ENCODE data around the gene RPS6KA1.

Gene RPS6KA1

GRCh38 chr1:26533951-26534509 is 4.5 kb downstream of the RPS6KA1 start:
- DNase-seq = no peak

GRCh38 chr1:26535201-26535600 is 5.6 kb downstream of the RPS6KA1 start:
- no peak for DNase-seq

- no peak for DNase-seq
Measured at GRCh38 chr1:26536081-26536480, 6.5 kb downstream of the RPS6KA1 start.

GRCh38 chr1:26536521-26536920 is 7.0 kb downstream of the RPS6KA1 start:
- DNase-seq = no peak

- DNase-seq = no peak
Measured at GRCh38 chr1:26537951-26538352, 8.4 kb downstream of the RPS6KA1 start.

GRCh38 chr1:26538480-26539412 is 9.2 kb downstream of the RPS6KA1 start:
- no peak for DNase-seq

- DNase-seq = no peak
Measured at GRCh38 chr1:26539722-26540121, 10.2 kb downstream of the RPS6KA1 start.

- no peak for DNase-seq
Measured at GRCh38 chr1:26540351-26540750, 10.8 kb downstream of the RPS6KA1 start.

GRCh38 chr1:26541431-26541815 is 11.9 kb downstream of the RPS6KA1 start:
- no peak for DNase-seq

GRCh38 chr1:26541816-26542711 is 12.5 kb downstream of the RPS6KA1 start:
- DNase-seq = no peak

- DNase-seq = no peak
Measured at GRCh38 chr1:26542771-26543451, 13.3 kb downstream of the RPS6KA1 start.

GRCh38 chr1:26543462-26543861 is 13.9 kb downstream of the RPS6KA1 start:
- no peak for DNase-seq

GRCh38 chr1:26544126-26544525 is 14.6 kb downstream of the RPS6KA1 start:
- DNase-seq = no peak

- DNase-seq = no peak
Measured at GRCh38 chr1:26545969-26546323, 16.4 kb downstream of the RPS6KA1 start.

GRCh38 chr1:26546375-26546774 is 16.8 kb downstream of the RPS6KA1 start:
- no peak for DNase-seq

- DNase-seq = no peak
Measured at GRCh38 chr1:26546819-26547218, 17.3 kb downstream of the RPS6KA1 start.

- no peak for DNase-seq
Measured at GRCh38 chr1:26548841-26549240, 19.3 kb downstream of the RPS6KA1 start.

- DNase-seq = no peak
Measured at GRCh38 chr1:26550946-26551345, 21.4 kb downstream of the RPS6KA1 start.

GRCh38 chr1:26552720-26553119 is 23.2 kb downstream of the RPS6KA1 start:
- no peak for DNase-seq

- DNase-seq = no peak
Measured at GRCh38 chr1:26553942-26554682, 24.6 kb downstream of the RPS6KA1 start.

- DNase-seq = no peak
Measured at GRCh38 chr1:26554781-26555180, 25.2 kb downstream of the RPS6KA1 start.

- DNase-seq = no peak
Measured at GRCh38 chr1:26555550-26555981, 26.0 kb downstream of the RPS6KA1 start.

Measured in NCI-H2081 treated with DMSO at 0.1 percent for 48 hours (cell line).